CD4-positive, alpha-beta T cell treated with Interleukin-6 for 4 hours (primary cell): ENCODE results near the gene CCDC92.

Source experiments
- DNase-seq: peaks from one replicate; pipeline ENCODE4 v3.0.0-alpha.2; 2020; ENCODE audit warnings: mixed read lengths

CCDC92 gene

GRCh38 chr12:124001343-124001742 lies 28.7 kb upstream of the CCDC92 start:
- DNase-seq, result no peak

GRCh38 chr12:124000111-124000510 lies 27.5 kb upstream of the CCDC92 start:
- DNase-seq, result no peak

- DNase-seq, result no peak
Measured at GRCh38 chr12:123998991-123999359, 26.3 kb upstream of the CCDC92 start.

- no peak for DNase-seq
Measured at GRCh38 chr12:123998344-123998990, 25.8 kb upstream of the CCDC92 start.

GRCh38 chr12:123997908-123998307 lies 25.3 kb upstream of the CCDC92 start:
- no peak for DNase-seq

GRCh38 chr12:123997033-123997822 lies 24.6 kb upstream of the CCDC92 start:
- no peak for DNase-seq

- no peak for DNase-seq
Measured at GRCh38 chr12:123996581-123996980, 23.9 kb upstream of the CCDC92 start.

GRCh38 chr12:123995023-123995748 lies 22.6 kb upstream of the CCDC92 start:
- DNase-seq, result no peak

- no peak for DNase-seq
Measured at GRCh38 chr12:123992118-123992825, 19.6 kb upstream of the CCDC92 start.

GRCh38 chr12:123991372-123991951 lies 18.8 kb upstream of the CCDC92 start:
- no peak for DNase-seq

- DNase-seq, result no peak
Measured at GRCh38 chr12:123990511-123990910, 17.9 kb upstream of the CCDC92 start.

GRCh38 chr12:123989753-123990152 lies 17.1 kb upstream of the CCDC92 start:
- DNase-seq, result no peak

GRCh38 chr12:123989168-123989567 lies 16.5 kb upstream of the CCDC92 start:
- no peak for DNase-seq

- no peak for DNase-seq
Measured at GRCh38 chr12:123987022-123987421, 14.4 kb upstream of the CCDC92 start.

- no peak for DNase-seq
Measured at GRCh38 chr12:123986374-123986965, 13.8 kb upstream of the CCDC92 start.

- no peak for DNase-seq
Measured at GRCh38 chr12:123984903-123985302, 12.3 kb upstream of the CCDC92 start.

- peak; percentile 64 for DNase-seq
Measured at GRCh38 chr12:123983822-123984485, 11.3 kb upstream of the CCDC92 start.

GRCh38 chr12:123982269-123982668 lies 9.6 kb upstream of the CCDC92 start:
- no peak for DNase-seq

- DNase-seq, result no peak
Measured at GRCh38 chr12:123979566-123979965, 6.9 kb upstream of the CCDC92 start.

- DNase-seq, result no peak
Measured at GRCh38 chr12:123976227-123976826, 3.7 kb upstream of the CCDC92 start.
